Stimulated activated CD4-positive, alpha-beta T cell treated with anti-CD3 and anti-CD28 coated beads, Interleukin-12 subunit alpha, Interleukin-12 subunit beta, amount 100 ng/mL, for 48 hours (primary cell): ENCODE measurements around the gene TMEM179.
A peak's percentile ranks its signal among the peaks of the same experiment; 100 is the strongest.

Experiments
- DNase-seq, 3 donors: peaks; one replicate each; pipeline ENCODE4 v3.0.0-alpha.2; 2020; ENCODE audit warnings: low read depth in 2 of 3, low spot score in 1 of 3

The TMEM179 gene

DNA sequence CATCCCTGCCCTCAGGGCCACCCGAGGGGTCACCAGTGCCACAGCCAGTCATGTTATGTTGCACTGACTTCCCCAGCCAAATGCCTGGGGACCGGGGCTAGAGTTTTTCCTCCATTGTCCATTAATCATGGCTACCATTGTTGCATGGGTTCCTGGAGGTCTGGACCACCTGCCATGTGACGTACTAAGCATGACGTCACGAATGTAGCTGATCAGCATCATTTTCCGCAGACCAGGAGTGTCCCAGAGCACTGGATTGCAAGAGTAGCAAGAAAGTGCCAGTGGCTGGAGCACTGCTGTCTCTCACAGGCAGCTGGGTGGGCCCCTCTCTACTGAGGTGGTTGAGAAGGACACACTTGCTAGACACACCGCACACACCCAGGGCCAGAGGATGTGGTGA, 31.9 kb downstream of the TMEM179 start:
- DNase-seq = no peak

DNA sequence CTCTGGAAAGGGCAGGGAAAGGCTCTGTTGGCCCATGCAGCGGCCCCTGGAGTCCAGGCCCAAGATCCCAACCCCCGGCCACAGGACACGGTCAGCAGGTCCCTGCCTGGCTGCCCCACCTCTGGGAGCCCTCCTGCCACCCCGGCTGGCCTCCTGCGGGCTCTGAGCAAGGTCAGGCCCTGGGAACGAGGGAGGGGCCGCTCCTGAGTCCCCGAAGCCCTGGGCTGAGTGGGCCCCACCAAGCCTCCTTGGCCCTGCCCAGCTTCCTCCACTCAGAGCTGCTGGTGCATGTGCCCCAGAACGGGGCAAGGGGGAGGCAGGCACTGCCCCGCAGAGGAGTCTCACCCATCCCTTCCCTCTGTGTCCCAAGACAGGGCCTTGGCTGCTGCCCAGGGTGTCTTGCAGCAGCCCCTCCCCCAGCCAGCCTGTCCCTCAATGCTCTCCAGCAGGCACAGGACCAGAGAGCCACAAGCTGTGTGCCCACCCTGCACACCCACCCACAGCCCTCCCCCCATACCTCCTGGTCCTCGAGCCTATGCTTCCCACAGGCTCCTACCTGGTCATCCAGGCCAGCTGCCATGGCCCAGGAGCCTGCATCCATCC, 32.4 kb downstream of the TMEM179 start:
- DNase-seq = no peak

DNA sequence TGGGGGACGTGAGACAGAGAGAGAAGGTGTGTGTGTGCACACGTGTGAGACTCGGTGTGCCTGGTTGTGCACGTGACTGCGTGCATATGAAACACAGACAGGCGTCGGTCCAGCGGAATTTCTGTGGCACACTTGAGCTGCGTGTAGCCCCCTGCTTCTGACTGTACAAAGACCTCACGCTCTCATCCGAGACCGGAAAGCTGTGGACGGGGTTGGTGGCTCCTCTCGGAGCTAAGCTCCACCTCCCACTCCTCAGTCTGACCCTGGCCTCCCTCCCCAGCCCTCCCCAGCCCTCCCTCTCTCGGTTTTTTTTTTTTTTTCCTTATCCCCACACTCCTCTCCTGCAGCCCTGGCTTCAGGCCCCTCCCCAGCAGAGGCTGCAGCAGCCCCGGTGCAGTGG, 33.3 kb downstream of the TMEM179 start:
- DNase-seq = no peak

DNA sequence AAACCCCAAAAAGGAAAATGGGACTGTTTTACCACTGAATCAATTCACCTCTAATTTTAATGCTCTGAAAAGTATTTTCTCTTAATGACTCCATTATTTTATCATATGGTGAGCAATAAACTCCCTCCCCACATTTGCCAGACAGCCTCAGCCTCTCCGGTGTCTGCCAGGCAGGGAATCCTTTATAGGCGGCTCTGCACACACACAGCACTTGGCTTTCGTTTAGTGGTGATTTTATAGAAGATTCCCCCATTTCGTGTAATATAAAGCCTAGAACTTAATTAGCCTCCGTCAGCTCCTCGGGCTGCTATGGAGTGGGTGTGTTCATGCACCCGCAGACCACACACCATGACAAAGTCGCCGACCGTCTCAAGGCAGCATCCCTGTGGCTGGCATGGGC, 35.1 kb downstream of the TMEM179 start:
- DNase-seq = no peak

GRCh38 chr14:104568620-104569019, 36.0 kb downstream of the TMEM179 start:
- no peak for DNase-seq

GRCh38 chr14:104567957-104568225, 36.7 kb downstream of the TMEM179 start:
- DNase-seq = no peak

DNA sequence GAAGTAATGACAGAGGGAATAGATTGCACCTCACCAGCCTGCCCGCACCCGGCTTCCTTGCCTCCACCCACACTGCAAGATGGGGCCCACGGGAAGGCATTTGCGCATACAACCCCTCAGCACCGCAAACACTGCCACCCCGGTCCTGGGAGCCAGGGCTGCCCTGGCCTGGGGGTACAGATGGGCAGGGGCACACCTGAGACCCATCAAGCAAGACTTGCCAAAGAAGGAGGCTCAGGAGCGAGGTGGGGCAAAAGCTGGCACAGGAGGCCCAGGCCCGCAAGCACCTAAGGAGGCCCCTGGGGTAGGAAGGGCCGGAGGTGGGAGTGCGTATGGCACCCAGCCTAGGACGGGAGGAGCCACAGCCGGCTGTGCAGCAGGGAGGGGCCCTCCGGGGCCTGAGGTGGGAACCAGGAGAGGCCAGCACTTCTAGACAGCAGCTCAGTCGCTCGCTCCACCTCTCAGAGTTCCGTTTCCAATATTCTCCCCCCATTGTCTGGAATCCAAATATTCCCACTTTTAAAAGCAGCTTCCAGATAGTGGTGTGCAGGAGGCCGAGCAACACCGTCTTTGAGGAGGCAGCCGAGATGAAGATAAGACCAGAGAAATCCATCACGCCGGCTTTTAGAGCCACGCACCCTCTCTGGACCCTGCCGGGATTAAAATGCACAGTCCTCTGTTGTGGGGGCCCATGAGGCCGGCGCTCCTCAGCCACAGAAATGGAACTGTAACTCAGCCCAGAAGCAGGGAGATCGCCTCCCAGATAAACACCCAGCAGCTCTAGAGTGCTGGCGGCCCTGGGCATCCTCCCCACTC, 37.2 kb downstream of the TMEM179 start:
- DNase-seq = no peak

DNA sequence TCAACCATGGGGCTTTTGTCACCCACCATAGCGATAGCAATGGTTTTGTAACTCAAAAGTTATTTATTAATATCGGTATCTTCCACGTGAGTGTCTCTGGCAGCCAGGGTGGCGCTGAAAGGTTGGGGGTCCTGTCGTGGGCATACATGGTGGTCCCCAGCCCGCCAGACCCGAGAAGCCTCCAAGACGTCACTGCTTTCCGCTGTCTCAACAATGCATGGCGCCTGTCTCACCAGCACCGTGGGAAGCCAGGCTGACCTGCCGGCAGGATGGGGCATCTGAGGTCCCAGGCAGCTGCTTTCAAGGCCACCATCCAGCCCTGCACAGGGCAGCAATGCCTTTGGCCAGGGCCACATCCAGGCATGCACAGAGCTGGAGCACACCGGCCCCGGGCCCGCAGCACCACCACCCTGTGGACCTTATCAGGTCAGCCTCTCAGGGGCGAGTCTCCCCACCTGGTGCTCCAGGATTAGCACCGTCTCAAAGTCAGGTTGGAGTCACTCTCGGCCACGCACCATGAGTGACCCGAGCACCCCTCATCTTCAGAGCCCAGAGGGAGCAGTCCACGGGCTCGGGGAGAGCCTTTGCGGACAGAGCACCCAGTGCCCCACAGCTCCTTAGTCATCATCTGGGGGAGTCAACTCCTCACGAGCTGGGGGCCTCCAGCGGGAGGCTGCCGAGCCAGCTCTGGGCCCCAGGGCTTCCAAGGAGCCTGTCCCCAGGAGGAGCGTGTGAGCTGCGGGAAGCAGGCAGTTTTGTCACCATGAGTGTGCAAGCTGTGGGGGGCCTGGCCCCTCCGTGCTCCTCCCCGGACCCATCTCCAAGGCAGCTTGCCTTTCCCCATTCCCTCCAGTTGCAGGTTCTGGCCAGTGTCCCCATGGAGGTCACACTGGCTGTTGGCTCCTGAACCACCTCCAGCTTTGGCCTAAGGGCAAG, 39.6 kb downstream of the TMEM179 start:
- DNase-seq = no peak

DNA sequence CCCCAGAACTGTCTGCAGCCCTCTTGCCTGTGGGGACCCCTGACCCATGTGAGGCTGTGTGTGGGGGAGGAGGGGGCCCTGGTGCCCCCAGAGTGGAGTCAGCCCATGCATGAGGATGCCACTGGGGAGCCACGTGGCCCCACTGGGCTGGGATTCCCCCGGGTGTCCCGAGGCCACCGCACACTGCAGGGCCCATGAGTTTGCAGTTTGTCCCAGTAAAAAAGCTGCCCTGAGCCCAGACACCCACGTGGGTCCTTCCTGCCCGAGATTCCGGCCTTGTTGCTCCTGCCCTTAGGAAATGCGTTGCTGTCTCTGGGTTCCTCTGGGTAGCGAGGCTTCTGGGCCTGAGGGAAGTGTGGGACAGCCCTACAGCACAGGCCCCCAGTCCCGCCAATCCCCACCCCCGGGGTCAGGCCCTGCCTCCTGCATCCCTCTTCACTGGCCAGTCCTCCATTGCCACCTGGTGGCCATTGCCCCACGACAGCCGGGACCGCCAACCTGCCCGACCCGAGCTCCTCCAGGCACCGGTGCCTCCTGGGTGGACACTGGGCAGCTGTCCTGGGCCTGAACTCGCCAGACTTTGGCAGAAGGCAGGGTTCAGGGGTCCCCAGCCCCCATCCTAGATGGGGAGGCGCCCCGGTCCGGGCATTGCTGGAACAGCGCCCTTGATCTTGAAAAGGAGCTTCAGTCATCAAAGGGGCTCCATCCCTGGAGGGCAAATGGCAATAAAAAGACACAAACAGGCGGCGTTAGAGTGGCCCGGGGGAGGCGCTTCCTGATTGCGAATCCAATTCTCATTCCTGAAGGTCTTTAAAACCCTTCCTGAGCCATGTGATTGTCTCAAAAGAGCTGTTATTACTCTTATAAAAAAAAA, 40.6 kb downstream of the TMEM179 start:
- DNase-seq = peak; percentile 45 to 57 (median 56)

DNA sequence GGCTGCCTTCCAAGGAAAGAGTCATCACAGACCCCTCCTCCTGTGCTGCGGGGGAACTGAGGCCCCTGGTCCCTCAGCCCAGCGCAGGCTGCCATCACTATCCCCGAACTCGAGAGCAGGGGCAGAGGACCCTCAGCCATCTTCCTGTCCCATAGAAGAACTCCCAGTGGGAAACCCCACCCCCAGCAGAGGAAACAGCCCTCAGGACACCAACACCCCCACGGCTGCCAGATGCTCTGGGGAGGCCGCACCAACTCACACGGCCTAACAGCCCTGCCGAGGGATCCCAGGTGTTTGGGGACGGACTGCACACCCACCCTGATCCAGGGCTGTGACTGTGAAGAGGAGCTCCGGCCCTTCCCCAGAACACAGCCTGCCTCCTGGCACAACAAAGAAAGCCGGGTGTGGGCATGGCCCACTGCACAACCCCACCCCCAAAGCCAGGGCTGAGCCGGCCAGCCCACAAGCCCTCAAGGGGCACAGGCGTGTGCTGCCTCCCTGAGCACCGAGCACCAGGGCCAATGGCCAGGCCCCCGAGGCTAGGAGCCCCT, 41.3 kb downstream of the TMEM179 start:
- no peak for DNase-seq

DNA sequence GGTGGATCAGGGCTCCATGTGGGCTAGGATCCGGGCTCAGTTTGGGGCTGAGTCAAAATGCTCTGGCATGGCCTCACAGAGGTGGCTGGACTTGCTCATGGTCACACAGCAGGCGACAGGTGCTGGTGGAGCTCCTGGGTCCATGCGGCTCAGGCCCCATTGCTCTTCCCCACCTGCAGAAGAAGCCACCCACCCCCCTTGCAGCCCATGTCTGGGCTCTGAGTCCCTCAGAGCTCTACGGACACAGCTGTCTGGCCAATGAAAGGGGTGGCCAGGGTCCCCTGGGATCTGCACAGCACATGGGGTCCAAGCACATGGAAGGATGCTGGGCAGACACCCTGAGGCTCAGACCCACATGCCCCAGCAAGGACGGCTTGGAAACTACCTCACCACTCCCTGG, 42.0 kb downstream of the TMEM179 start:
- DNase-seq = no peak

DNA sequence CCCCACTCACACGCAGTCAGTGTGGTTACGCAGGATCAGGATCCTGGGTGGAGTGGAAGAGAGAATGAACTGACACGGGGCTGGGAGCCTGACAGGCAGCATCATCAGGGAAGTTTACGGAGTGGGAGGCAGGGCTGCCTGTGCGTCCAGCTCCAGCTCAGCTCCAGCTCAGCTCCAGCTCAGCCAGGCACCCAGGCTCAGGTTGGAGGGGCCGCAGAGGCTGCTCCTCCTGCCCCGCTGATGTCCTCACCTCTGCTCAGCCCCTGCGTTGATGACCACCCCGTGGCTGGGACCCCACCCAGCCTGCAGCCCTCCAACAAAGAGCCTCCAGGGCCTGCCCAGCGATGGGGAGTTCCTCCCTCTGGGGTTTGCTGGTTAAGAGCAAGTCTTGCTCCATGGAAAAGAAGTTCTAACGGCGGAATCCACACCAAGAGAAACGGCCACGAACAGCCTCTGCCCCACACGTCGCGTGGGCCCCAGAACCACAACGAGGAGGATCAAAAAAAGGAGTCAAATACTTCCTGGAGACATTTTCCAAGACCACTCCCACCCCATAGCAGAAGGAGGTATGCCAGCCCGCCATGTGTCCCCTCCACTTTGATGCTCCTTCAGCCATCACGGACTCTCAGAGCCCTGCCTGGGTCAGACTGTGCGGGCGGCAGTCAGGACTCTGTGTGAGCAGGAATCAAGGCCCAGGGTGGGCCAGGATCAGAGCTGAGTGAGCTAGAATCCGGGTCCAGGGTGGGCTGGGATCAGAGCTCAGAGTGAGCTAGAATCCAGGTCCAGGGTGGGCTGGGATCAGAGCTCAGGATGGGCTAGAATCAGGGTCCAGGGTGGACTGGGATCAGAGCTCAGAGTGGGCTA, 42.7 kb downstream of the TMEM179 start:
- DNase-seq = no peak

DNA sequence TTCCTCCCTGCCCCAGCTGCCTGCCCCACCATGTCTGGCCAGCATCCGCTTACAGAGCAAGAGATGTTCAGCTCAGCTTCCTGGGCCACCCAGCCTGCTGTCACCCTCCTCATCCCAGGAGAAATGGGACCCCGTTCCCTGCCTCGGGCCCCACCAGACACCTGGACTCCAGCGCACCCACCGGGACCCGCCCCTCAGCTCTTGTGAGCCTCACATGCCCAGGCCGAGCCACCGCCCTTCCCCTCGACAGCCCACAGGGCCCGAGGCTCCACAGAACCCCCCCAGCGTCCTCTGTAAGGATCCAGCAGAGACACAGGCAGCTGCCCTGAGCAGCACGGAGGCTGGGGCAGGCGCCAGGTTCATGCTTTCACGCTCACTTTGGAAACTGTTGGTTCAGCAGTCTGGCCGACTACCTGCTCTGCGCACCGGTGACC, 43.4 kb downstream of the TMEM179 start:
- no peak for DNase-seq

DNA sequence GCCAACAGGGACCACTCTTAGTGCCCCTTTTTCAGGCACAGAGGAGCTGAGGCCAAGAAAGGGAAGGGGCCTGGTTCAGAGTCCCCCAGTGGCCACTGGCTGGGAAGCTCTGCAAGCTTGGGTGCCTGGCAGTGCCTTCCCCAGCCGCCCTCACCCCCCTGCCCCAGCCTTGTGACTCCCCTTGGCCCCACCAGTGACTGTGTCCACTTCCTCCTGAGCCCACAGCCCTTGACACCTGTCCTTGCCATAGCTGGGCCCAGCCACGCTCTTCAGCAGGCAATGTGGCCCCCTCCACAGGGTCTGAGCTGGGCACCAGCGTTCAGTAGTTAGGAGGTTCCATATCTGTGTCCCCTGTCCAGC, 44.0 kb downstream of the TMEM179 start:
- DNase-seq = no peak

- no peak for DNase-seq
Observed at GRCh38 chr14:104559804-104560585, 44.6 kb downstream of the TMEM179 start.

- no peak for DNase-seq
Observed at GRCh38 chr14:104559028-104559803, 45.4 kb downstream of the TMEM179 start.

DNA sequence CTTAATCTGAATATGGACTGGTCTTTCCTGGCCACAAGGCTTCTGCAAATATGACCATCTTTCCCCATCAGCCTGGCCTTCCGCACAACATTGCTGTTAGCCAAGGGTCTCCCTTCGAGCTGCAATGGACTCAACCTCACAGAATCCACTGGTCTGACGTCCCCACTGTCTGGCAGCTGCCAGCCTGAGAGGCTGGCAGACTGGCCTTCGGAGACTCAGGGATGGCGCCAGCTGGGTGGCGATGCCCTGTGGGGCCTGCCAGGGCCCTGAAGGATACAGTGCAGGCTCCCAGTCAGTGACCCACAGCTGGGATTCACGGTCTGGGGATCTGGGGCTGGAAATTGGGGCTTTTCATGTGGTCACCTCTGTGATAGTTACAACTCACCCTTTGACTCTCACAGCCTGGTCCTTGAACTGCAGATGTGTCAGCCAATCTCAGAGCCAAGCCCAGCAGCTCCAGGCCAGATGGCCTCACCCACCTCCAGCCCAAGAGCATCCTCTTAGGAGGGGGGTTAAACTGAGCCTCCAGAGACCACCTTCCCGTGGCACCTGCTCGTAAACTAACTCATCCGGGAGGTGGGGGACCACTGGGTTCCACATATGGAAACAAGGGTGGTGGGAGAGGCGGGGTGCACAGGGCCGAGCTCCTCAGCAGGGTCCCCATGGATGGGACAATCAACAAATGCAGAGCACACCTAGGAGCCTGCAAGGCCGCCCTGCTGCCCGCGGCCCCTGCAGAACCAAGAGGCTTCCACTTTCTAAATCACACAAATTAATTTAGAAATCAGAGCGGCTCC, 46.1 kb downstream of the TMEM179 start:
- no peak for DNase-seq

DNA sequence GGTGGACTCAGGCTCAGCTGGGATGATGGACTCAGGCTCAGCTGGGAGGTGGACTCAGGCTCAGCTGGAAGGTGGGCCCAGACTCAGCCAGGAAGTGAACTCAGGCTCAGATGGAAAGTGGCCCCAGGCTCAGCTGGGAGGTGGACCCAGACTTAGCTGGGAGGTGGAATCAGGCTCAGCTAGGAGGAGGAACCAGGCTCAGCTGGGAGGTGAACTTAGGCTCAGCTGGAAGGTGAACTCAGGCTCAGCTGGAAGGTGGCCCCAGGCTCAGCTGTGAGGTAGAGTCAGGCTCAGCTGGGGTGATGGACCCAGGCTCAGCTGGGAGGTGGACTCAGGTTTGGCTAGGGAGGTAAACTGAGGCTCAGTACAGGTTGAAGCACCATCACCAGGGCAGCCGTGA, 46.8 kb downstream of the TMEM179 start:
- DNase-seq = no peak
